Heart left ventricle (tissue), 16 donors: ENCODE results near the gene MAPK8IP1. TPM values are rescaled to one million over a fixed set of nuclear protein-coding genes. Genes with fewer than 3 reads are reported as not detected.

Experiments
- ATAC-seq, 4 donors: fragments of 200-7000 bp; cut with Tn5 transposase; one replicate each; pipeline ENCODE4 v1.9.1; 2020 to 2022; ENCODE audit warnings: moderate library complexity in 4 of 4, mild to moderate bottlenecking in 3 of 4, moderate number of reproducible peaks in 1 of 4
- DNase-seq, 5 donors: peaks; one replicate each; pipeline ENCODE4 v3.0.0-alpha.2; 2020
- H3K27ac ChIP-seq, 12 donors: fragments of 200-600 bp; sonication (generic) in 4 of 12; one replicate each; pipeline versions ENCODE4 v1.5.0 to v1.8.0; 2016 to 2022; ENCODE audit warnings: mild to moderate bottlenecking in 2 of 12
- H3K27me3 ChIP-seq, 9 donors: fragments of 200-600 bp; sonication (generic) in 2 of 9; one replicate each; pipeline versions ENCODE4 v1.5.1 to v1.8.0; 2016 to 2022; ENCODE audit warnings: mild to moderate bottlenecking in 3 of 9
- H3K36me3 ChIP-seq, 9 donors: fragments of 200-600 bp; sonication (generic) in 2 of 9; one replicate each; pipeline versions ENCODE4 v1.5.0 to v1.8.0; 2018 to 2022; ENCODE audit warnings: mild to moderate bottlenecking in 2 of 9
- H3K4me1 ChIP-seq, 12 donors: fragments of 200-600 bp; sonication (generic) in 4 of 12; one replicate each; pipeline versions ENCODE4 v1.5.0 to v1.8.0; 2016 to 2022; ENCODE audit warnings: mild to moderate bottlenecking in 3 of 12
- H3K4me3 ChIP-seq, 12 donors: fragments of 200-600 bp; sonication (generic) in 4 of 12; one replicate each; pipeline versions ENCODE4 v1.5.0 to v1.8.0; 2017 to 2022; ENCODE audit warnings: mild to moderate bottlenecking in 9 of 12, moderate library complexity in 4 of 12
- H3K9me3 ChIP-seq, 12 donors: fragments of 200-600 bp; sonication (generic) in 4 of 12; one replicate each; pipeline versions ENCODE4 v1.5.0 to v1.8.0; 2016 to 2022; ENCODE audit warnings: mild to moderate bottlenecking in 1 of 12
- POLR2A ChIP-seq, 2 donors: fragments of 450-650 bp; IDR thresholded peaks; one replicate each; pipeline ENCODE4 v1.6.1; 2017; ENCODE audit warnings: antibody characterized with exemption in 2 of 2, mild to moderate bottlenecking in 2 of 2, moderate library complexity in 2 of 2
- WGBS, 4 donors: extraction: QIAGEN DNeasy Blood & Tissue Kit in 2 of 4; methylation state at CpG; one replicate each; pipeline versions ENCODE4 v1.1.5 to v1.1.7; 2013 to 2018; 5-methylcytosine and 5-hydroxymethylcytosine counted together
- intact Hi-C, 10 donors: fragments of 100-400 bp; cut with DNase I; formaldehyde crosslinking; loops; one replicate each; pipeline versions ENCODE4 v1.11.1 to v1.14.2; 2022
- polyA plus RNA-seq, 2 donors: library from polyadenylated mRNA; stranded (reverse); fragments of 200-250 nt; gene quantifications; one replicate each; pipeline ENCODE4 v1.2.3, GENCODE V29; 2013
- total RNA-seq, 9 donors: library from RNA; depleted of rRNA in 2 of 9; stranded (reverse); fragments of >200 nt in 2 of 9; fragmentation: NEBNext Ultra II Directional in 3 of 9; extraction: Animal tissue kit (Norgen Biotek cat#: 25700) in 3 of 9; gene quantifications; one replicate each; pipeline versions ENCODE4 v1.1.0 to v1.2.4, GENCODE V29; 2016 to 2023
- TF ChIP-seq, protein P1 (sequence below), 12 donors: fragments of 200-600 bp; sonication (generic) in 4 of 12; IDR thresholded peaks; one replicate each; pipeline versions ENCODE4 v1.5.0 to v1.8.0; 2018 to 2022; ENCODE audit warnings: antibody characterized with exemption in 12 of 12, mild to moderate bottlenecking in 5 of 12
- donor health status: ischemic (EF 13 %, LVEDD 7.1; RV severe dilation, severe dysfunction).
- donor health status: healthy with polysubstance abuse.
- donor health status: DM: no; HTN: yes; CAD: no.
- donor health status: DM: no; HTN: no; CAD: no.
- donor health status: ischemic (EF 25% LVEDD 6.9; RV normal size, moderate dysfunction).
- donor health status: ischemic (EF 25% LVEDD 5.7; RV mildly dilated, moderate dysfunction).
- donor health status: healthy.
- donor health status: DM: yes; HTN: yes; CAD: no.
- donor health status: ischemic (EF 35%, LVEDD 5.7; RV mildly dilated, moderate dysfunction).
- donor health status: nonischemic (EF 11% LVEDD 7.7; RV severe dilation, severe dysfunction).
- donor health status: DM: yes; HTN: yes; CAD: no.
- donor health status: PGD.
- donor health status: ischemic (EF 29% LVEDD 5.4; RV normal size, mild dysfunction).
- donor health status: nonischemic (EF 23%, LVEDD 6.1; RV moderate dilation, normal function).

The MAPK8IP1 gene
- total and polyA plus RNA-seq, 11 donors, result 2.4 to 8.0 (median 7.3) TPM

DNA sequence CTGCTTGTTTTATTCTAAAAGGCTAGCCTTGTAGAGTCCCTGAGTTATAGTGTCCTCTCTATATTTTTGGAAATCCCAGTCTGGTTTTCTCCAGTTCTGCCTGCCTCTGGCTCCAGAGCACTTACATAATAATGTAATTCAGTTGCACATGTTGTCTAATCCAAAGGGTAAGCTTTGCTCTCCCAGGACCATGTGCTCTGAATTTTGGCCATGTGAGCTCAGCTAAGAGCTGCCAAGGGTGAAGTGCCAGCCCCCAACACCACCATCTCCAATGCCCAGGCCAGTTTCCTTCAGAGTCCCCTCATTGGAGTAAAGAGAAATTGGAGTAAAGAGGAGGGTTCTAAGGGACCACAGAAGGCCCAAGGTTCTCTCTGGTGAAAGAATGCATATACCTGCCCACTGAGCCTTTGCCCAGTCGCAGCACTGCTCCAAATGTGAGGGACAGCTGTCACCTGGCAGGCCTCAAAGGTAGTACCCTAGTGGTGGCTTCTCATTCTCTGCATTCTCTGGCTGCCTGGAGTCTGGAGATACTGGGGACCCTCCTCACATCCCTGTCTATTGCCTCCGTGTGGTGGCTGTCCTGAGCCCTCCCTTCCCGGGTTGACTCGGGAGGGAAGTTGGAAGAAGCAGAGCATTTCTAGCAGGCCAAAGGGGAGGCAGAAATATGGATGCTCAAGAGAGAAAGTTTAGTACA lies 33.3 kb upstream of the MAPK8IP1 start:
- 15 to 42% (median 36%) methylated on average over 4 of the region's 4 CpGs for WGBS, 4 donors
- Histone ChIP-seq H3K36me3 (peaks cover 0 to 23% (median 19%) of the 10 kb centered on the region in 9 donors), H3K4me1 (peaks cover 12 to 92% (median 80%) of the 10 kb centered on the region in 12 donors), H3K9me3 (no peaks in the 10 kb centered on the region), H3K27me3 (no peaks in the 10 kb centered on the region), H3K27ac (peak overlapping the region; percentile 55 to 99 (median 90)), H3K4me3 (peak overlapping the region in 1 of 12 donors; percentile 4)
- ATAC-seq (peak in 3 of 4 donors; percentile 3 to 44 (median 30)), DNase-seq (peak in 4 of 5 donors; percentile 47 to 60 (median 58))
- intact Hi-C loops, result no loop called here
- TF ChIP-seq, protein P1, sequence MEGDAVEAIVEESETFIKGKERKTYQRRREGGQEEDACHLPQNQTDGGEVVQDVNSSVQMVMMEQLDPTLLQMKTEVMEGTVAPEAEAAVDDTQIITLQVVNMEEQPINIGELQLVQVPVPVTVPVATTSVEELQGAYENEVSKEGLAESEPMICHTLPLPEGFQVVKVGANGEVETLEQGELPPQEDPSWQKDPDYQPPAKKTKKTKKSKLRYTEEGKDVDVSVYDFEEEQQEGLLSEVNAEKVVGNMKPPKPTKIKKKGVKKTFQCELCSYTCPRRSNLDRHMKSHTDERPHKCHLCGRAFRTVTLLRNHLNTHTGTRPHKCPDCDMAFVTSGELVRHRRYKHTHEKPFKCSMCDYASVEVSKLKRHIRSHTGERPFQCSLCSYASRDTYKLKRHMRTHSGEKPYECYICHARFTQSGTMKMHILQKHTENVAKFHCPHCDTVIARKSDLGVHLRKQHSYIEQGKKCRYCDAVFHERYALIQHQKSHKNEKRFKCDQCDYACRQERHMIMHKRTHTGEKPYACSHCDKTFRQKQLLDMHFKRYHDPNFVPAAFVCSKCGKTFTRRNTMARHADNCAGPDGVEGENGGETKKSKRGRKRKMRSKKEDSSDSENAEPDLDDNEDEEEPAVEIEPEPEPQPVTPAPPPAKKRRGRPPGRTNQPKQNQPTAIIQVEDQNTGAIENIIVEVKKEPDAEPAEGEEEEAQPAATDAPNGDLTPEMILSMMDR (IDR thresholded peaks at IDR 0.05), result no peak
- TF ChIP-seq POLR2A (IDR thresholded peaks at IDR 0.05), result no peak

DNA sequence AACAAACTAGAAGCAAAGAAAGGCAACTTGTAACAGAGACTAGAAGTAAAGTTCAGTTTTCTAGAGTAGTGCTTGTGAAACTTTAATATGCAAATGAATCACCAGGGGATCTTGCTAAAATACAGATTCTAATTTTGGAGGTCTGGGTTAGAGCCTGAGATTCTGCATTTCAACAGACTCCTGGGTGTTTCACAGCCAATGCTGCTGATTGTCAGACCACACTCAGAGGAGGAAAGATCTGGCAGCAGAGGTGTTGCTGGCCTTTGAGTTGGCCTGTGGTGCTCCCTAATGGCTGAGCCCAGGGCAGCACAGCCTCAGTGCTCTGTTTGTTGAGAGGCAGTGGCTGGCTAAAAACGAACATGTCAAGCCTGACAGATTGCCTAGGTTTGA lies 32.7 kb upstream of the MAPK8IP1 start:
- Histone ChIP-seq H3K27ac (peak overlapping the region in 11 of 12 donors; percentile 74 to 99 (median 91)), H3K4me1 (peaks cover 14 to 98% (median 85%) of the 10 kb centered on the region in 12 donors), H3K9me3 (no peaks in the 10 kb centered on the region), H3K27me3 (no peaks in the 10 kb centered on the region), H3K36me3 (peaks cover 0 to 28% (median 23%) of the 10 kb centered on the region in 9 donors), H3K4me3 (peak overlapping the region in 1 of 12 donors; percentile 4)
- 8 to 22% (median 16%) methylated on average over 1 of the region's 1 CpG for WGBS, 4 donors
- TF ChIP-seq POLR2A (IDR thresholded peaks at IDR 0.05), result no peak
- TF ChIP-seq, protein P1 (IDR thresholded peaks at IDR 0.05), result peak in 4 of 12 donors; percentile 12 to 43 (median 24)
- peak in 4 of 5 donors; percentile 52 to 85 (median 73) for DNase-seq
- ATAC-seq, result peak; percentile 78 to 81 (median 80)
- intact Hi-C loops, result no loop called here

DNA sequence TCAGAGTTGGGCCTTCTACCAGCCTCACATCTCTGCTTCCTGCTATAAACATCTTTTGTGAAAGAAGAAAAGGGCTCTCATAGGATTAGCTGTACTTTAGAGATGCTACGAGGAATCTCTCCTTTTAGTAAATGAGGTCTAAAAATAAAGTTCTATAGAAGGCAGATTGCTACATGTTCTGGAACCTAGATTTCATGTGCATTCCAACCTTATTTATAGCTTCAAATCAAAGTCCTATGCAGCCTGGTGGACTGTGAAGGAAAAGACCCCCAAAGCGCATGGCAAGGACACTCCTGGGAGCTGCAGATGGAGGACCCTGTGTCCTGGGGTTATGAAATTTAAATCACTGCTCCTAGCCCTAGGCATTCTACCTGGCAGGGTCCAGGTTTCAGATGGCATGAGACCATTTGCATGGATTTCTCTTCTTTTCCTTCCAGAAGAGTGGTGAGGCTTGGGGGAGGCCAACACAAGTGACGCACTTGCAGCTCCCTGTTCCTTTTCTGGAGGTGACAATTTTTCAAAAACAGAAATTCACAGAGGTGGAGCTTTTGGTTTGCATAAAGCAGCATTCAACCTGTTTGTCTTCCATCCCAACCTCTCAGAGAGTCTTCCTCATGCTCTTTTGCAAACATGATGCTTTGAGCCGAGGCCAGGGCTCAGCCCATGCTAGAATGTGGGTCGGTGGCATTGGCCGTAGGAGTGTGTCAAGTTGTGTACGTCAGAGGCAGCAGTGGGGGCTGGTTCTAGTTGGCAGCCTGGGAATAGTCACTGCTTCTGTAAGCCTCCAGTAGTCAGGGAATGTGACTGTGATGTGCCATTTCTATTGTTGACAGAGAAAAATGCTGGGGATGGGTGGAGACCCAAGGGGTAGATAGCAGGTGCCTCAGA lies 31.9 kb upstream of the MAPK8IP1 start:
- DNase-seq (peak in 4 of 5 donors; percentile 73 to 90 (median 83)), ATAC-seq (peak; percentile 56 to 81 (median 76))
- intact Hi-C loops, result no loop called here
- H3K36me3 ChIP-seq, result peaks cover 0 to 32% (median 26%) of the 10 kb centered on the region in 9 donors
- 41 to 67% (median 52%) methylated on average over 7 of the region's 7 CpGs for WGBS, 4 donors
- H3K4me1 ChIP-seq, result peaks cover 23 to 100% (median 90%) of the 10 kb centered on the region in 12 donors
- no peak overlapping the region for H3K4me3 ChIP-seq
- peak overlapping the region; percentile 43 to 99 (median 90) for H3K27ac ChIP-seq
- no peaks in the 10 kb centered on the region for H3K27me3 ChIP-seq
- TF ChIP-seq, protein P1 (IDR thresholded peaks at IDR 0.05), result no peak
- no peak for TF ChIP-seq POLR2A (IDR thresholded peaks at IDR 0.05)
- no peaks in the 10 kb centered on the region for H3K9me3 ChIP-seq

DNA sequence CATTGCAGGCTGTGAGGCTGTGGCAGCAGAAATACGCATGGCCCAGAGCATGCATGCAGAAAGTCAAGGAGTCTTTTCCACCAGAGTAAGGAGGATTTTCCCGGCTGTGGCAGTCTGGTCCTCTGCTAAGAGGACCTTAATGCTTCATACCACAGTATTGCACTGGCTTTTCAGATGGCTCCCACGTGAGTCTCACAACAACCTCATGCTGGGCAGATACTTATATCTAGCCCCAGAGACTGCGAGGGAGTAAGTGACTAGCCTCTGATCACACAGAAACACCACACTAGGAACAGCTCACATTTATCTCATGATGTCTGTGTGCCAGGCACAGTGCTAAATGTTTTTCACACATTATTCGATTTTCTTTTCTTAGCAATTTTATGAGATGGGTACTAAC lies 30.1 kb upstream of the MAPK8IP1 start:
- H3K4me3 ChIP-seq, result no peak overlapping the region
- 51 to 59% (median 53%) methylated on average over 5 of the region's 5 CpGs for WGBS, 4 donors
- no peaks in the 10 kb centered on the region for H3K9me3 ChIP-seq
- no peaks in the 10 kb centered on the region for H3K27me3 ChIP-seq
- peaks cover 31 to 100% (median 92%) of the 10 kb centered on the region in 12 donors for H3K4me1 ChIP-seq
- TF ChIP-seq, protein P1 (IDR thresholded peaks at IDR 0.05), result no peak
- TF ChIP-seq POLR2A (IDR thresholded peaks at IDR 0.05), result no peak
- no peak for DNase-seq
- ATAC-seq, result no peak
- peaks cover 0 to 43% (median 34%) of the 10 kb centered on the region in 9 donors for H3K36me3 ChIP-seq
- H3K27ac ChIP-seq, result peak overlapping the region; percentile 36 to 99 (median 90)
- intact Hi-C loops, result no loop called here
